Astrocyte (in vitro differentiated cells and primary cell): ENCODE results near the gene LAMA3.

Source experiments
- EZH2 ChIP-seq: IDR thresholded peaks from 2 replicates; pipeline ENCODE4 v1.6.1; 2012; ENCODE audit warnings: mild to moderate bottlenecking, low read length, inconsistent platforms; ENCODE audit not compliant: insufficient read depth
- TF ChIP-seq, protein P1 (sequence below): IDR thresholded peaks from 2 replicates; pipeline ENCODE4 v1.5.1; 2011; ENCODE audit warnings: low read depth, mild to moderate bottlenecking, inconsistent platforms, low read length, moderate library complexity; ENCODE audit not compliant: insufficient read depth

DNA sequence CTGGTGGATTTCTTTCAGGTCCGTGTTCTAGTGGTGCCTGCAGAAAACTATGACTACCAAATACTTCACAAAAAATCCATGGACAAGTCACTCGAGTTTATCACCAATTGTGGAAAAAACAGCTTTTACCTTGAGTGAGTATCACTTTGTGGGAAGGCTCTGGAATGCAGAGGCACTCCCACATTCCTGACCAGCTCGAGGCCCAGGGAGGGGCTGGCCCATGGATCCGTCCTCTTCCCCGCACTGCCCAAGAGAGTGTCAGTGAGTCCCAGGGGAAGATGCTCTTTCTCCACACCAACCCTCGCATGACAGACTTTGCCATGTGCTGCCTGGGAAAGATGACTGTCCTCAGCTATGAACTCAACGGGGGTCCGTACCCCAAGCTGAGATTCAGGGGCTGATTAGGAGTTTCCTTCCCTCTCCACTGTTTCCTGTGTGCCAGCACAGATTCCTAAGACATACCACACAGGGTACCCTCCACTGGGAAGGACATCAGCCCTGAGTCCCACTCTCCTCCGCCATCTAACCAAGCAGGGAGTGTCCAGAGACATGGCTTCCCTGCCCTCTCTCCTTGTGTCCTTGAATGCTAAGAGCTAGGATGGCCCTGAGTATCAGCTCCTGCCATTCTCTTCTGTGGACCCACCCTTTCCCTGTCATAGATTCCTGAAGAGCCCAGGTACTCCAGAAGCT is 155.9 kb downstream of the LAMA3 start:
- TF ChIP-seq, protein P1, sequence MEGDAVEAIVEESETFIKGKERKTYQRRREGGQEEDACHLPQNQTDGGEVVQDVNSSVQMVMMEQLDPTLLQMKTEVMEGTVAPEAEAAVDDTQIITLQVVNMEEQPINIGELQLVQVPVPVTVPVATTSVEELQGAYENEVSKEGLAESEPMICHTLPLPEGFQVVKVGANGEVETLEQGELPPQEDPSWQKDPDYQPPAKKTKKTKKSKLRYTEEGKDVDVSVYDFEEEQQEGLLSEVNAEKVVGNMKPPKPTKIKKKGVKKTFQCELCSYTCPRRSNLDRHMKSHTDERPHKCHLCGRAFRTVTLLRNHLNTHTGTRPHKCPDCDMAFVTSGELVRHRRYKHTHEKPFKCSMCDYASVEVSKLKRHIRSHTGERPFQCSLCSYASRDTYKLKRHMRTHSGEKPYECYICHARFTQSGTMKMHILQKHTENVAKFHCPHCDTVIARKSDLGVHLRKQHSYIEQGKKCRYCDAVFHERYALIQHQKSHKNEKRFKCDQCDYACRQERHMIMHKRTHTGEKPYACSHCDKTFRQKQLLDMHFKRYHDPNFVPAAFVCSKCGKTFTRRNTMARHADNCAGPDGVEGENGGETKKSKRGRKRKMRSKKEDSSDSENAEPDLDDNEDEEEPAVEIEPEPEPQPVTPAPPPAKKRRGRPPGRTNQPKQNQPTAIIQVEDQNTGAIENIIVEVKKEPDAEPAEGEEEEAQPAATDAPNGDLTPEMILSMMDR, result no peak
- no peak for TF ChIP-seq EZH2
